SK-N-SH (cell line): ENCODE measurements around the gene PRKCH. TPM values are rescaled to one million over a fixed set of nuclear protein-coding genes. Genes with fewer than 3 reads are reported as not detected.

Experiments
- CTCF ChIA-PET: fragments of 300-600, 350-600 bp; formaldehyde crosslinking; extraction: SDS; loops from one replicate; lab custom pipeline; 2021; lab: Yijun Ruan, JAX
- POLR2A ChIA-PET: fragments of 350-600 bp; sonication (Branson Sonifier 250); formaldehyde crosslinking; extraction: SDS; loops from one replicate; lab custom pipeline; 2020; ENCODE audit warnings: antibody characterized with exemption, inconsistent platforms; lab: Yijun Ruan, JAX
- DNase-seq: peaks from one replicate; pipeline ENCODE4 v3.0.0; 2012
- H2AFZ ChIP-seq: fragments of 200-600 bp; sonication (generic); 2 replicates; pipeline ENCODE4 v1.8.1; 2016; ENCODE audit warnings: antibody characterized with exemption, mild to moderate bottlenecking, low read depth
- H3F3A ChIP-seq: fragments of 200-600 bp; sonication (generic); replicated peaks from 2 replicates; pipeline ENCODE3; 2016; ENCODE audit warnings: antibody characterized with exemption, mild to moderate bottlenecking; ENCODE audit not compliant: insufficient read depth
- H3K27ac ChIP-seq, 2 experiments: fragments of 200-500 bp in 1 of 2; fragments of 200-600 bp in 1 of 2; sonication (Bioruptor generic) in 1 of 2; sonication (generic), shearing (Covaris generic) in 1 of 2; 2 replicates each; pipeline versions ENCODE4 v1.5.1 to v1.6.1; 2014 to 2016; ENCODE audit warnings: low read depth in 2 of 2, inconsistent platforms in 1 of 2, low read length in 1 of 2, mild to moderate bottlenecking in 1 of 2, mixed read lengths in 1 of 2
- H3K27me3 ChIP-seq: fragments of 200-600 bp; sonication (generic), shearing (Covaris generic); 2 replicates; pipeline ENCODE4 v1.6.1; 2016; ENCODE audit warnings: mixed run types; ENCODE audit not compliant: insufficient read depth
- H3K36me3 ChIP-seq, 2 experiments: fragments of 200-500 bp in 1 of 2; fragments of 200-600 bp in 1 of 2; sonication (Bioruptor generic) in 1 of 2; sonication (generic) in 1 of 2; replicated peaks in 1 of 2; 2 replicates each; pipeline versions ENCODE3 to v1.5.1; 2014 to 2016; ENCODE audit warnings: low read length in 1 of 2, mild to moderate bottlenecking in 1 of 2; ENCODE audit not compliant: insufficient read depth in 2 of 2, control insufficient read depth in 1 of 2
- H3K4me1 ChIP-seq, 2 experiments: fragments of 200-500 bp in 1 of 2; fragments of 200-600 bp in 1 of 2; sonication (Bioruptor generic) in 1 of 2; sonication (generic), shearing (Covaris generic) in 1 of 2; 2 replicates each; pipeline versions ENCODE4 v1.5.1 to v1.6.1; 2014 to 2016; ENCODE audit warnings: low read depth in 1 of 2, low read length in 1 of 2, mixed run types in 1 of 2; ENCODE audit not compliant: insufficient read depth in 2 of 2, control insufficient read depth in 1 of 2
- H3K4me2 ChIP-seq: fragments of 200-600 bp; sonication (generic), shearing (Covaris generic); 2 replicates; pipeline ENCODE4 v1.6.1; 2017; ENCODE audit warnings: mixed run types
- H3K4me3 ChIP-seq, 2 experiments: fragments of 200-500 bp in 1 of 2; fragments of 200-600 bp in 1 of 2; sonication (Bioruptor generic) in 1 of 2; sonication (generic), shearing (Covaris generic) in 1 of 2; 2 replicates each; pipeline versions ENCODE4 v1.5.1 to v1.8.1; 2014 to 2016; ENCODE audit warnings: low read depth in 2 of 2, inconsistent platforms in 1 of 2, low read length in 1 of 2, mild to moderate bottlenecking in 1 of 2, mixed read lengths in 1 of 2, moderate library complexity in 1 of 2
- H3K79me2 ChIP-seq: fragments of 200-600 bp; sonication (generic); 2 replicates; pipeline ENCODE4 v1.8.1; 2017; ENCODE audit warnings: mild to moderate bottlenecking; ENCODE audit not compliant: insufficient read depth
- H3K9ac ChIP-seq: fragments of 200-600 bp; sonication (generic); 2 replicates; pipeline ENCODE4 v1.6.1; 2017; ENCODE audit warnings: mixed run types
- H3K9me2 ChIP-seq: fragments of 200-600 bp; sonication (generic); 2 replicates; pipeline ENCODE4 v1.6.1; 2017; ENCODE audit warnings: mixed run types
- H3K9me3 ChIP-seq: fragments of 200-600 bp; sonication (generic); 2 replicates; pipeline ENCODE4 v1.6.1; 2017; ENCODE audit warnings: mixed run types, mild to moderate bottlenecking, moderate library complexity
- H4K20me1 ChIP-seq: fragments of 200-600 bp; sonication (generic); 2 replicates; pipeline ENCODE4 v1.6.1; 2017; ENCODE audit warnings: mild to moderate bottlenecking, mixed run types; ENCODE audit not compliant: insufficient read depth
- CHD2 ChIP-seq: fragments of 150-350 bp; IDR thresholded peaks from 2 replicates; pipeline ENCODE4 v1.6.1; 2018; ENCODE audit warnings: low read length; ENCODE audit not compliant: partially characterized antibody
- ELF1 ChIP-seq: IDR thresholded peaks from 2 replicates; pipeline ENCODE4 v1.4.0; 2012
- EP300 ChIP-seq, 2 experiments: IDR thresholded peaks; 2 replicates each; pipeline versions ENCODE4 v1.4.0 to v1.6.1; 2012; ENCODE audit warnings: borderline replicate concordance in 1 of 2, low read depth in 1 of 2, low read length in 1 of 2
- FOSL2 ChIP-seq: IDR thresholded peaks from 2 replicates; pipeline ENCODE4 v1.4.0; 2012; ENCODE audit warnings: low read depth, mild to moderate bottlenecking, moderate library complexity, borderline replicate concordance
- MAX ChIP-seq: IDR thresholded peaks from 2 replicates; pipeline ENCODE4 v1.4.0; 2012; ENCODE audit warnings: low read depth
- MEF2A ChIP-seq: IDR thresholded peaks from 2 replicates; pipeline ENCODE4 v1.4.0; 2012; ENCODE audit warnings: low read depth, borderline replicate concordance
- MXI1 ChIP-seq: IDR thresholded peaks from 2 replicates; pipeline ENCODE4 v1.6.1; 2012; ENCODE audit warnings: mild to moderate bottlenecking, low read depth, low read length, improper control_type of control experiment
- NRF1 ChIP-seq: IDR thresholded peaks from 2 replicates; pipeline ENCODE4 v1.6.1; 2012; ENCODE audit warnings: low read depth, mild to moderate bottlenecking, low read length
- PBX3 ChIP-seq: IDR thresholded peaks from 2 replicates; pipeline ENCODE4; 2012
- RAD21 ChIP-seq: IDR thresholded peaks from 2 replicates; pipeline ENCODE4 v1.6.1; 2012; ENCODE audit warnings: mild to moderate bottlenecking, low read length
- RCOR1 ChIP-seq: fragments of 150-350 bp; IDR thresholded peaks from 2 replicates; pipeline ENCODE4 v1.6.1; 2017; ENCODE audit warnings: antibody characterized with exemption, low read length
- SIN3A ChIP-seq: IDR thresholded peaks from 2 replicates; pipeline ENCODE4 v1.6.1; 2012; ENCODE audit warnings: low read depth, mild to moderate bottlenecking, low read length, moderate library complexity, borderline replicate concordance
- USF1 ChIP-seq: IDR thresholded peaks from 2 replicates; pipeline ENCODE4 v1.4.0; 2012; ENCODE audit warnings: low read depth, borderline replicate concordance
- WGBS: methylation state at CpG from one replicate; pipeline ENCODE4 v1.1.6; 2017; ENCODE audit warnings: low lambda C conversion rate; 5-methylcytosine and 5-hydroxymethylcytosine counted together
- polyA plus RNA-seq, 3 experiments: library from polyadenylated mRNA; depleted of rRNA; stranded (reverse); fragments of >200 nt; gene quantifications; 2 replicates each; pipeline ENCODE4 v1.2.3, GENCODE V29; 2012

PRKCH gene
- polyA plus RNA-seq, 1 of the 3 experiments (the other 2 are of a cell fraction), result 4.2 TPM

- Histone ChIP-seq H3F3A (no peaks in the 10 kb centered on the region), H3K27ac (no peak overlapping the region), H2AFZ (no peak overlapping the region), H3K9me3 (no peaks in the 10 kb centered on the region), H3K27me3 (no peaks in the 10 kb centered on the region), H3K4me3 (no peak overlapping the region), H3K36me3 (no peaks in the 10 kb centered on the region), H3K79me2 (no peaks in the 10 kb centered on the region), H3K9ac (no peak overlapping the region), H3K4me2 (no peak overlapping the region), H3K4me1 (no peaks in the 10 kb centered on the region), H3K9me2 (no peaks in the 10 kb centered on the region), H4K20me1 (no peaks in the 10 kb centered on the region)
- no peak for TF ChIP-seq EP300 (IDR thresholded peaks at IDR 0.05; ENCODE audit: borderline replicate concordance in 1 of 2, low read depth in 1 of 2, low read length in 1 of 2)
- no peak for TF ChIP-seq CHD2
- TF ChIP-seq MAX, result no peak
- no peak for TF ChIP-seq PBX3
- TF ChIP-seq ELF1, result no peak
- TF ChIP-seq RCOR1, result no peak
- no peak for TF ChIP-seq USF1
- ChIA-PET CTCF (interaction anchor here (0.8 kb wide), 1 partner anchor 13 kb away, joined by 3 read pairs; no protein-coding TSS in a partner anchor), POLR2A (no interaction called here)
- no peak for DNase-seq
Measured at GRCh38 chr14:61419201-61419600, 97.8 kb downstream of the PRKCH start.

- H3F3A ChIP-seq, result no peaks in the 10 kb centered on the region
- H3K4me3 ChIP-seq, result no peak overlapping the region
- no peaks in the 10 kb centered on the region for H3K27me3 ChIP-seq
- CTCF ChIA-PET, result interaction anchor here (0.6 kb wide), 1 partner anchor 35 kb away, joined by 3 read pairs; no protein-coding TSS in a partner anchor
- H3K36me3 ChIP-seq, result no peaks in the 10 kb centered on the region
- no peak overlapping the region for H3K27ac ChIP-seq
- no peak for DNase-seq
- no peaks in the 10 kb centered on the region for H3K9me2 ChIP-seq
- H3K4me2 ChIP-seq, result no peak overlapping the region
- POLR2A ChIA-PET, result no interaction called here
- WGBS, result 61% methylated on average over 4 of the region's 4 CpGs
- H3K4me1 ChIP-seq, result no peaks in the 10 kb centered on the region
- no peaks in the 10 kb centered on the region for H3K9me3 ChIP-seq
- no peak overlapping the region for H3K9ac ChIP-seq
- no peaks in the 10 kb centered on the region for H3K79me2 ChIP-seq
- TF ChIP-seq FOSL2 (no peak), SIN3A (no peak), RAD21 (no peak), MAX (no peak), MEF2A (no peak), NRF1 (no peak), MXI1 (no peak)
- no peak overlapping the region for H2AFZ ChIP-seq
- no peaks in the 10 kb centered on the region for H4K20me1 ChIP-seq
Measured at GRCh38 chr14:61420326-61420725, 98.9 kb downstream of the PRKCH start.
